Prostate gland (tissue), 2 donors: ENCODE measurements around the gene TLL1.

Source experiments
- CTCF ChIP-seq, 4 experiments: fragments of 200-600 bp in 2 of 4; fragments of 450-650 bp in 2 of 4; sonication (generic) in 2 of 4; IDR thresholded peaks; 1 replicate in 3 of 4; 2 replicates in 1 of 4; pipeline ENCODE4 v1.5.1; 2016 to 2019; ENCODE audit warnings: antibody characterized with exemption in 4 of 4, mild to moderate bottlenecking in 2 of 4, moderate library complexity in 2 of 4
- POLR2A ChIP-seq: fragments of 450-650 bp; IDR thresholded peaks from one replicate; pipeline ENCODE4 v1.6.1; 2016; ENCODE audit warnings: antibody characterized with exemption, mild to moderate bottlenecking
- POLR2AphosphoS5 ChIP-seq: sonication (generic); formaldehyde crosslinking; IDR thresholded peaks from one replicate; pipeline ENCODE4 v1.6.1; 2017; ENCODE audit warnings: antibody characterized with exemption

- TF ChIP-seq CTCF (IDR thresholded peaks at IDR 0.05): no peak
- no peak for TF ChIP-seq POLR2A
- no peak for TF ChIP-seq POLR2AphosphoS5
Measured at GRCh38 chr4:166128403-166128802, 255.4 kb downstream of the TLL1 start.
